Hippocampal formation (tissue), 2 donors: Measurements from ENCODE around the gene RNMT.
A peak's percentile ranks its signal among the peaks of the same experiment; 100 is the strongest.

Experiments
- DNase-seq, 2 donors: peaks; one replicate each; lab custom pipeline; 2025; lab: John Stamatoyannopoulos, UW

RNMT gene

GRCh38 chr18:13811993-13812392 lies 85.5 kb downstream of the RNMT start:
- DNase-seq = no peak

GRCh38 chr18:13813271-13813849 lies 86.9 kb downstream of the RNMT start:
- peak; percentile 34 to 42 for DNase-seq
